ENCODE data around the gene TEAD4. TPM values are rescaled to one million over a fixed set of nuclear protein-coding genes. Genes with fewer than 3 reads are reported as not detected.

TEAD4 gene
- total RNA-seq, 1 donor from 2014 or later = 30.0 TPM

GRCh38 chr12:2924019-2924418 is 35.2 kb upstream of the TEAD4 start:
- H3K4me3 Mint-ChIP-seq (ENCODE audit: unreplicated experiment) = no peak overlapping the region
- H3K4me1 Mint-ChIP-seq (ENCODE audit: unreplicated experiment) = peaks cover 1% of the 10 kb centered on the region
- H3K36me3 Mint-ChIP-seq (ENCODE audit: unreplicated experiment) = peaks cover 49% of the 10 kb centered on the region
- DNase-seq (ENCODE audit: extremely low spot score, unreplicated experiment) = no peak
- no peak overlapping the region for H3K27ac Mint-ChIP-seq (ENCODE audit: unreplicated experiment)
- H3K9me3 Mint-ChIP-seq (ENCODE audit: unreplicated experiment) = no peaks in the 10 kb centered on the region
- no peaks in the 10 kb centered on the region for H3K27me3 Mint-ChIP-seq (ENCODE audit: unreplicated experiment)
- no peak for TF ChIP-seq CTCF (IDR thresholded peaks at IDR 0.05)

DNA sequence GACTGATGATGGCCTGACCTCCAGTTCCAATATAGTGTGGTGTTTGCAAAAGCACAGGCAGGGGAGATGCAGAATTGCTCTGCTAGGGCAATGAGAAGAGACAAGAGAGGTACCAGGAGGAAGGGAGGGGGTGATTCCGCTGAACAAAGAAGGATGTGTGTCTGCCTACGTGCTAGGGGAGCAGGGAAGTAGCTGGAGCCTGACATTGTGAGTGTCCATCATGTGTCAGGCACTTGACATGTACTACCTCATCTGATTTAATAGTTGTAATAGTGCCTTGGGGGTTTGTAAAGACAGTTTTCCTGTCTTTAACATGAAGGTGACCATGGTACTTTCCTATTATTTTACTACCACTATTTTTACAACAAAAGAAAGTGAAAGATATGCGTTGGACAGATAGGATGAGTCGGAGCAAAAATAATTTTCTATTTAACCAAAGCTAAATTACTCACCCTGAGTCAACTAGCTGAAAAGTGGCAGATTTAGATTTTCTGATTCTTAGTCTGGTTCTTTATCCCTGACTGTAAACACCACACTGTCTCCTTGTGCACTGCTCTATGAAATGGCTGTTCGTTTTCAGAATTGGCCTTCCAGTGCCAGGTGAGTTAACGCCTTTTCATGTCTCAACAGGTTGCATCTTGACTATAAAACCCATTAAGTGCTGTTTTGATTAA is 33.7 kb upstream of the TEAD4 start:
- Mint-ChIP-seq H3K27me3 (ENCODE audit: unreplicated experiment) (no peaks in the 10 kb centered on the region), H3K4me1 (ENCODE audit: unreplicated experiment) (peaks cover 1% of the 10 kb centered on the region), H3K36me3 (ENCODE audit: unreplicated experiment) (peaks cover 47% of the 10 kb centered on the region), H3K4me3 (ENCODE audit: unreplicated experiment) (no peak overlapping the region), H3K27ac (ENCODE audit: unreplicated experiment) (no peak overlapping the region), H3K9me3 (ENCODE audit: unreplicated experiment) (no peaks in the 10 kb centered on the region)
- DNase-seq (ENCODE audit: extremely low spot score, unreplicated experiment) = no peak
- no peak for TF ChIP-seq CTCF (IDR thresholded peaks at IDR 0.05)

- DNase-seq (ENCODE audit: extremely low spot score, unreplicated experiment) = no peak
- Mint-ChIP-seq H3K4me1 (ENCODE audit: unreplicated experiment) (no peaks in the 10 kb centered on the region), H3K9me3 (ENCODE audit: unreplicated experiment) (no peaks in the 10 kb centered on the region), H3K4me3 (ENCODE audit: unreplicated experiment) (no peak overlapping the region), H3K27me3 (ENCODE audit: unreplicated experiment) (no peaks in the 10 kb centered on the region), H3K27ac (ENCODE audit: unreplicated experiment) (no peak overlapping the region), H3K36me3 (ENCODE audit: unreplicated experiment) (peaks cover 39% of the 10 kb centered on the region)
- TF ChIP-seq CTCF (IDR thresholded peaks at IDR 0.05) = no peak
Observed at GRCh38 chr12:2930865-2931264, 28.3 kb upstream of the TEAD4 start.

DNA sequence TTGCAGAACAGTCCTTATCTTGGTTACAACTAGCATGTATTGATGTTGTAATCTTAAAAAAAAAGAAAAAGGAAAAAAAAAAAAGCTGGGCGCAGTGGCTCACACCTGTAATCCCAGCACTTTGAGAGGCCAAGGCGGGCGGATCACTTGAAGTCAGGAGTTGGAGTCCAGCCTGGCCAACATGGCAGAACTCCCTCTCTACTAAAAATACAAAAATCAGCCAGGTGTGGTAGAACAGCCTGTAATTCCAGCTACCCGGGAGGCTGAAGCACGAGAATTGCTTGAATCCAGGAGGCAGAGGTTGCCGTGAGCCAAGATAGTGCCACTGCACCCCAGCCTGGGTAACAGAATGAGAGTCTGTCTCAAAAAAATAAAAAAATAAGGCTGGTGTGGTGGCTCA is 25.6 kb upstream of the TEAD4 start:
- no peak for TF ChIP-seq CTCF (IDR thresholded peaks at IDR 0.05)
- DNase-seq (ENCODE audit: extremely low spot score, unreplicated experiment) = no peak
- no peaks in the 10 kb centered on the region for H3K9me3 Mint-ChIP-seq (ENCODE audit: unreplicated experiment)
- no peak overlapping the region for H3K27ac Mint-ChIP-seq (ENCODE audit: unreplicated experiment)
- peaks cover 31% of the 10 kb centered on the region for H3K36me3 Mint-ChIP-seq (ENCODE audit: unreplicated experiment)
- H3K27me3 Mint-ChIP-seq (ENCODE audit: unreplicated experiment) = no peaks in the 10 kb centered on the region
- no peak overlapping the region for H3K4me3 Mint-ChIP-seq (ENCODE audit: unreplicated experiment)
- no peaks in the 10 kb centered on the region for H3K4me1 Mint-ChIP-seq (ENCODE audit: unreplicated experiment)

- Mint-ChIP-seq H3K4me1 (ENCODE audit: unreplicated experiment) (no peaks in the 10 kb centered on the region), H3K36me3 (ENCODE audit: unreplicated experiment) (peaks cover 35% of the 10 kb centered on the region), H3K27ac (ENCODE audit: unreplicated experiment) (no peak overlapping the region), H3K9me3 (ENCODE audit: unreplicated experiment) (no peaks in the 10 kb centered on the region), H3K4me3 (ENCODE audit: unreplicated experiment) (no peak overlapping the region), H3K27me3 (ENCODE audit: unreplicated experiment) (no peaks in the 10 kb centered on the region)
- no peak for DNase-seq (ENCODE audit: extremely low spot score, unreplicated experiment)
- no peak for TF ChIP-seq CTCF (IDR thresholded peaks at IDR 0.05)
Observed at GRCh38 chr12:2934371-2934770, 24.8 kb upstream of the TEAD4 start.
